HG03039 (cell line): ENCODE data around the gene TRIM31.

Source experiments
- ATAC-seq: cut with Tn5 transposase; IDR thresholded peaks from one replicate; pipeline ENCODE4 v1.9.1; 2021; ENCODE audit warnings: mild to moderate bottlenecking, moderate library complexity; ENCODE audit not compliant: unreplicated experiment

The TRIM31 gene, protein sequence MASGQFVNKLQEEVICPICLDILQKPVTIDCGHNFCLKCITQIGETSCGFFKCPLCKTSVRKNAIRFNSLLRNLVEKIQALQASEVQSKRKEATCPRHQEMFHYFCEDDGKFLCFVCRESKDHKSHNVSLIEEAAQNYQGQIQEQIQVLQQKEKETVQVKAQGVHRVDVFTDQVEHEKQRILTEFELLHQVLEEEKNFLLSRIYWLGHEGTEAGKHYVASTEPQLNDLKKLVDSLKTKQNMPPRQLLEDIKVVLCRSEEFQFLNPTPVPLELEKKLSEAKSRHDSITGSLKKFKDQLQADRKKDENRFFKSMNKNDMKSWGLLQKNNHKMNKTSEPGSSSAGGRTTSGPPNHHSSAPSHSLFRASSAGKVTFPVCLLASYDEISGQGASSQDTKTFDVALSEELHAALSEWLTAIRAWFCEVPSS

DNA sequence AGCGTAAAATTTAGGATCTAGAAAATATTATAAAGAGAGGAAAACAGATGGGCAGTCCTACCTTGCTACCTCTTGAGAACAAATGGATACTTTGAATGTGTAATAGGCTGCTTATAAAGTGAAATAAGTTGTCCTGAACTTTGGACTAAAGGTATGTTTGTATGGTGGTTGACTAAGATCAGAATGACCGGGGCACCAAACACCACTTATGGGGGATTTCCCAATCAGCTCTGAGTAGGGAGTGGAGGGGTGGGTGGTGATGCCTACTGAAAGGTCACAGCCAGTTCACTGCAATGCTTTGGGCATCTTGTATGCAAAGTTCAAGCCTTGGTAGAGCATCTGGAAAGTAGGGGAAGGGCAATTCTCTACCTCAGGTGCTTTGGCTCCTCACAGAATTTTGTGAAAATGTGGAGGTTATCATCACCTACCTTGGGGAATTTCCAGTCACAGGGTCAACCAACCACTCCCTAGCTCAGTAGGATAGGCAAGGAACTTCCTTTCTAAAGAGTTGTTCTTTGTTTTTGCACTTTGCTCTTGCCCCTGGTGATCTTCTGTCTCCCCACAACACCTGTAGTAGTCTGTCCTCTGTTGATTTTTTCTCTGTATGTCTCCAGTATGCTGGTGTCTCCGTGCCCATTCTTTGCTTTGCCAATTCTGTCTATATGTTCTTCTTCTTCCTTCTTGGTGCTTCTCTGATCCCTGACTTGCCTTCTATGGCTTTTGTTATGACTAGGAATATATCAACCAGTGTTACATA lies at the start of gene TRIM31:
TSS of gene TRIM31 (minus strand) at position 88 of the 757 bp plus-strand sequence. CDS start 285 bp downstream, outside the sequence.
- ATAC-seq = no peak

DNA sequence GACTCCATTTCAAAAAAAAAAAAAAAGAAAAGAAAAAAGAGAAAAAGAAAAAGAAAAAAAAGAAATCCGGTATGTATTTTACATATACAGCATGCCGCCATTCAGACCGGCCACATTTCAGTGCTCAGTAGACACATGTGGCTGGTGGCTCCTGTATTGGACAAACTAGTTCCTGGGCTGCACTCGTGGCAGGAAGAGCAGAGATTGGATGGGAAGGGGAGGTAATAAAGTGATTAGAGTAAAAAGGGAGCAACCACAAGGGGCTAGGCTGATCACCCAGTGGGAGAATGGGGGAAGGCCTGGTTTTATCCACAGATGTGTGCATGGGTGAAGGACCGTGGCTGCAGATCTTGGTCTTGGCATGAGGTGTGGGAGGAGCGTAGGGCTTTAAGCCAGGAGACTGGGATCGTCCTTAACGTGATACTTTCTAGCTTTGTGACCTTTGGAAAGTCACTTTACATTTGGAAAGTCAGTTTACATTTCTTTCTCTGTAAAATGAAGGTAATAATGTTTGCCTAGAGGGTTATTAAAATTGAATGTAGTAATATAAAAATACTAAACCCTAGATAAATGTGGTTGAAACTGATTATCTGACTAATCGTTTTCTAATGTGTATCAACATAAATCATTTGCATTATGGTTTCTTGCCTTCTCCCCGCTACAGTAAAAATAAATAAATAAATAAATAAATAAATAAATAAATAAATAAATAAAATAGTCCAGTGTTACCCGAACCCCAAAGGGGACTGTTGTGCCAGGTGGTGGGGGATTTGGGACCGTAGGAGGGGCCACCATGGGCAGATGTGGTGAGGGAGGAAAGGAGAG lies 49.6 kb upstream of the TRIM31 start:
- no peak for ATAC-seq

DNA sequence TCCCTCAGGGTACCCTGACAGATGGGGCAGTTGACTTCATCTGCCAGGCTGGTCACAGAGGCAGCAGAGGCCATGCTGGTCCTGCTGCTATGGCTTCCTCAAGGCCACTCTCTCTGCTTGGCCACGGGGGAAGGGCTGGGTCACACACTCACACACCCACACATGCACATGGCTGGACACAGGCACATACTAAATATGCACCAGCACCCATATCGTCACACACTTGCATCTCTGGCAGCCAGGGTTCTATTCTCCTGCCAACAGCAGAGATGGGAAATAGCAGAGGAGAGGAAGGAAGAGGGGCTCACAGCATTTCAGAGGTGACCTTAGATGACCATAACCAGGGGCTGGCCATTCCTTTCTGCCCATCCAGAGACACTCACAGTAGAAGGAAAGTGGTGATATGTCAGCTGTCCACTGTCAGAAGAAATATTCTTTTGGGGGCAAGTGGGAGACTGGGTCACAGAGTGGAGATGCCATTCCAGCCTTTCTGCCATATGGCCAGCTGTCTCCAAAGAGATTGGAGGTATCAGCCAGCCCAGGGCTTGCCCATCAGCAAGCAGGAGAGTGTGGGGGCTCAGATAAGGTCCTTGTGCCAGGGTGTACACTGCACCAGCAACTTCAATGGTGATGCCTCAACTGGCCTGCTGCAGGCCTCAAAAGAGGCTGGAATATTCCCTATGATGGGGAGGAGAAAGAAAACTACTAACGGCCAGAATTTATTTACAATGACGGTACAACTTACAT lies 48.1 kb upstream of the TRIM31 start, which contains the start of gene TRIM10:
TSS of gene TRIM10 (minus strand) at position 427 of the 747 bp plus-strand sequence. CDS start at position 74, 353 bp downstream.
- ATAC-seq = no peak

DNA sequence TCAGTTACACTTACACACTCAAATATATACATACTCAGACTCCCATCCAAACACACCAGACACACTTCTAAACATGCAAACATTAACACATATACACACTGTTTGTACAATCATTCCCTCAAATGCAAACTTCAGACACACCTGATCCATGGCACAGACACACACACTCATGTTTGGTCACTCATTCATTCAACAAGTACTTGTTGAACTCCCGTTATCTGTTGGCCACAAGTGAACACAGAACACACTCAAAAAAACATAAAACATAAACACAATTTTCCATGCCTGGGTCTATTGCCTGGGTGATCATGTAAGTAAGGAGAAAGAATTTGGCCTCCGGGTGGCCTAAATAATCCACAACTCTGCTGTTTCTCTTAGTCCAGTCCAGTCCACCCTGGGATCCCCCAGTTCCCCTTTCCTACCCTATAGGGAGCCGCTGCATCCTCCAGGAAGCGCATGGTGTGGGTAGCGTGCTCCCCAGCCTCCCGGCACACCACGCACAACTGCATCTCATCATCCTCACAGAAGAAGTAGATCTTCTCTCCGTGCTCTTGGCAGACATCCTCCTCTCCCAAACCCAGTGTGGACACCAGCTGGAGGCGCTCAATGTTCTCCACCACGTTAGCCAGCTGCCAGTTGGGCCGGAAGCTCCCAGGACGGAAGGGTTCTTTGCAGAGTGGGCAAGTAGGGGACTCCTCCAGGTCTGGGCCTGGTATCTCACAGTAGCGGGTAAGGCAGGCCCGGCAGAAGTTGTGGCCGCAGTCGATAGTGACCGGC lies 47.3 kb upstream of the TRIM31 start:
- ATAC-seq = no peak

DNA sequence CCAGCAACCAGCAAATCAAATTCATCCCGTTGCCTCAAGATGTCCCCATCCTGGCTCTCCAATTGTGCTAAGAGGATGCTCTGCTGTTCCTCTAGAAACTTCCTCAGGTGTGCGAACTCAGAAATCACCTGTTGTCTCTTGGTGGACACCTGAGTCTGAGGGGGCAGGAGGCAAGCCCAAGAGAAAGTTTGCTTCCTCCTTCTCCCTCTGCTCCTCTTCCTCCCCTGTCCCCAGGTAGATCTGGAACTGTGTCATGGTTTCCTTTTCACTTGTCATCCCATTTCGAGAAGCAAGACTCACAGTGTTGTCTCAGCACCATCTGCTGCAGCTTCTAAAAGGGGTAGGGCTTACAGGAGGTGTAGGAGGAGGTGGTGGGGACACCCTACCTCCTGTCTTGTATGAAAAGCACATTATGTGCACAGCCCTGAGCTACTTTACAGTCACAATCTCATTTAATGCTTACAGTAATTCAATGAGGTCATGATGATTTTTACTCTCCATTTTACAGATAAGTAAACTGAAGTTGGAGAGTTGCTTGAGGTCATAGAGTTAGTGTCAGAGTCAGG lies 45.7 kb upstream of the TRIM31 start:
- ATAC-seq = no peak

DNA sequence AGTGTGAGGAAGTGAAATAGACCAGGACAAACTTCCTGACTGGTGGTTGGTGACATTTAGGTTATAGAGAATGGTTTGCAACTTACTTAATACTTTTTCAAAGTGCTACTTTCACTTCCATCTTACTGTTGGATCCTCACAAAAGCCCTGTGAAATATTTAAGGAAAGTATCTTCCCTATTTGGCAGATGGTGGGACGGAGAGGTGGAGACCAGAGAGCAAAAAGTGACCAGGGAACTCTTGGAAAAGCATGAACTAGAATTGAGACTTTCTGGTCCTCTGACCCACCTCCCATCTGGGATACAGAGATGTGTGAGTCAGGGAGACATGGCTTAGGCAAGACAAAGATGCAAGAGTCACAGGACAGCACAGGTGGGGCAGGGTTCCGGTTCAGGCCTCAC lies 45.1 kb upstream of the TRIM31 start:
- no peak for ATAC-seq

DNA sequence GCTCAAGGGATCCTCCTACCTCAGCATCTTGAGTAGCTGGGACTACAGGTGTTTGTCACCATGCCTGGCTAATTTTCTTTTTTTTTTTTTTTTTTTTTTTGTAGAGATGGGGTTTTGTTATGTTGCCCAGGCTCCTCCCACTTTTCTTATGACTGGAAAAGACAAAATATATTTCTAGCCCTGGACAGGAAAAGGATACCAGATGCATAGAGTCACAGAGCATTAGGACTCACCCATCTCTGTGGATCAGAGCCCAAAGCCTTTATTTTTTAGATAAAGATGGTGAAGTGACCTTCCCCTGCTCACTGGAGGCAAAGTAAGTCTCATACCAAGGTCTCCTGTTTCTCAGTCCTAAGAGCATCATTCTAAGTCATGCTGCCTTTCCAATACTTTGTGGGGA lies 44.7 kb upstream of the TRIM31 start:
- no peak for ATAC-seq

DNA sequence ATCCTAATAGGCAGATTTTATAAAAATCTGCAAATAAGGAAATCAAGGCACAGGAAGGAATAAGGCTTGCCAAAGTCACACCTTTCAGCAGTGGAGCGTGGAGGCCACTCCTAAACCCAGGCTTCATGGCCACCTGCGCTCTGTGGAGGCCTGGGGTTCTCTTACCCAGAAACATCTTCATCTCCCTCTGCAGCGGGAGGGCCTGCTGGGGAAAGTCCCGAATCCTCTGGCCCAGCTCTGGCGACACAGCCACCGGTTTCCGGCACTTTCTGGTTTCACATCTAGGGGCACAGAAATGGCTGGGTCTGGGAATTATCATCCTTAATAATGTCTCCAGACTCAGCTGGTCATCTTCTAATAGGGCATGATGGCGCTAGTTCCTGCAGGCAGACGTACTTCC lies 43.9 kb upstream of the TRIM31 start:
- ATAC-seq = no peak

DNA sequence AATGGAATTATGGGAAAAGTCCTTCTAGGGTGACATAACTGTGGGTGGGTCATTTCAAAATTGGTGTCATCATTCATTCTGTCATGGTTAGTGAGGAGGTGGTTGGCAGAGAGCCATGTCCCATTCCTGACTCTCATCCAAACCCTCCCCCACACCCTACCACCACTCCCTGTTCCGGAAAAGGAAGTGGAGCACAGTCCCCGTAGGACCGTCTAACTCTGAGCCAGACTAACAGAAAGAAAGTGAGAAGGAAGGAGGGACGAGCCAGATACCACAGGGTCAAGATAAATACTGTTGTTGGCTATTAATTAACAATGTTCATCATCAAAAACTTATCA lies 43.3 kb upstream of the TRIM31 start:
- ATAC-seq = no peak

DNA sequence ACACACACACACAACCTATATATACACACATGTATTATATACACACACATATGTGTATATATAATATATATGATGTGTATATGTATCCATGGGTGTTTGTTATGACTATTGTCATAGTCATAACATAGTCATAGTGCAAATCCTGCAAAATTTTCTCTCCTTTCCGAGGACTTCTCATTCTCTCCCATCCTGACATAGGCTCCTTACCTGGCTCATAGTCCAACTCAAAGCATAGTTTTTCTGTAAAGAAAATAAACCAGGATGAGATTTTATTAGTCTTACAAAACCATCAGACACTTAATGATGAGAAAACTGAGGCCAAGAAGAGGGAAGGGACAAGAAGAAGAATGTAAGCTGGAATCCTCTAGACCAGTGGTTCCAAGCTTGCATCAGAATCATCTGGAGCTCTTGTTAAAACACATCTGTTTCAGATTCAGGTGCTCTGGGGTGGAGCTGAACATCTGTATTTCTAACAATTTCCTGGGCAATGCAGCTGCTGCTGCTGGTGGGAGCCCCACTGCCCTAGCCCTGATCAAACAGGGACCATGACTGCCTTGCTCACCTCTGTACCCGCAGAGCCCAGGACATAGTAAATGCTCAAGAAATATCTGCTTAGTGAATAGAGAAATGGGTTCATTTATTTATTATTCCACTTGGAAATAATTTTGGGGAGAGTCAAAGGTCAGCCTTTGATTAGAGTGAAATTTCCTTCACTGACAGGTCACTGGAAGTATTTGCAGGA lies 42.8 kb upstream of the TRIM31 start:
- no peak for ATAC-seq

DNA sequence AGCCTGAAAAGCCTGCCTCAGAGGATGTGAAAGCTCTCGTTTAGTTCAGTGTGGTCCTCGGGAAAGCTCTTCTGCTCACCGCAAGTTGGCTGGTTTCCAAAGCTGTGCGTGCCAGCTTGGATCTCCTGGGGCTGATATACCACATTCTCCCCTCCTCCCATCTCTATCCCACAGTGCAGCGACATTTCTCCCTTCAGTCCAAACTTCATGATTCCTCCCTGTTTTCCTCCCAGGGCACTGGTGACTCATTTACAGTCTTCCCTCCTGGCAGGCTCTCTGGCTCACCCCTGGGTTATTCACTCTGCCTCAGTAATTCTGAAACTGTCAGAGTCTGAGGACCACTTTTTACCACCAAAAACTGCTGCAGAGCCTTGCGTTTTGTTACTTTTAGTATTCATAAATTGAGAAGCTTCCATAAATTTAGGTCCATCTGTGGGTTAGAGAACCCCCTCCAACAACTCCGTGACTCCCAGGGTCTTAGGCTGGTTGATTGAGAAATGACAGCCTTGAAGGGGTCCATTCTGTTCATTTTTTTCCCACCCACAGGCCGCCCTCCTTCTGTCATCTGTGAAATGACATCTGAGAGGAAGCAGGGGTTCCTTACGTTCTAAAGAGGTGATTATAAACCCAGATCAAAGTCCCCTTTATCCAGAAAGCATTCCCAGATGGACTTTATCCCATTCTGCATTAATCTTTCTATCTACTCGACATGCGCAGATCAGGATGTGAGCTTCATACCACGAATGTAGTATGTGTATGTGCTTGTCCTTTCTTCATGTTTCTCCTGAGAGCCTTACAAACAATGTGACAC lies 42.0 kb upstream of the TRIM31 start:
- no peak for ATAC-seq

DNA sequence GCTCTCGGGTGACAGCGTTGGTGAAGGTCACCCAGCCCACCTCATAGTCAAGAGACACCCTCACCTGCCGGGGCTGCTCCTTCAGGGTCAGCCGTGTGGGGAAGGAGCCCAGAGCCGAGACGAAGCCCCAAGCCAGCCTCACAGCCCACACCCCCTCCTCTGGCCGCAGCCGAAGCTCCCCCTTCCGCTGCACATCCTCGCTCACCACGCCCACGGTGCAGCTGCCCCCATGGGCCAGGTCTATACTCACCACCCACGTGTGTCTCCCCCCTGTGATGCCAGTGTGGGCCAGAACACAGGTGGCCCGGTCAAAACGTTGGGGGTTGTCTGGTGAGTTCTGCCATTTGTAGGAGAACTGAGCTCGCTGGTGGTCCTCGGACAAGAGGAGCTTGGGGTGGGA lies 41.2 kb upstream of the TRIM31 start:
- ATAC-seq = no peak

DNA sequence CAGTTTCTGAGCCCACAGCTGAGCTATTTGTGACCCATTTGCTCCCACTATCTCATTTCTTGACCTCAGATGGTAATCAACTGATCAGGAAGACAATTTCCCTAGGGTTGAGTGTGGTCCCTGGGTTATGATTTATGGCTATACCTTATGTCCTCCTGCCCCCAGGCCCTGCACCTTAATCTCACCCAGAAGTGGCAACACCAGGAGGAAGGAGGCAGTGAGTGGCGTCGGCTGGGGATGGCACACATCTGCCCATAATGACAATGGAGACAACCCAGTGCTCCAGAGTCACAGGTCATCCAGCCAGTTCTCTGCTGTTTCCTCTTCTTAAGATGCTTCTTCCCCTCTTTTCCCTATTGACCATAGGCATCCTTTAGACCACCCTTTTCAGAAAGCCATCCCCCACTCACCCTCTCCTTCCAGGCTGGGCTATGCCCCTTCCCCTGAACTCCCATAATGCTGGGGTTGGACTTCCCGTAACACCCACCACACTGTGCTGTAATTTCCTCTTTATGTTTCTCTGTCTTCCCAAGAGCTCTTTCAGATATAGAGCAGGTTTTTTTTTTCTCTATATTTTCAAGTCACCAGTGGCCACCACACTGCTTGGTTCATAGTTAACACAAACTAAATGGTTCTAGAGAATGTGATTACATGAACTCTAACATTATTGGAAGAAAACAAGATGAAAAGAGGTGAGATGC lies 40.2 kb upstream of the TRIM31 start:
- ATAC-seq = no peak

DNA sequence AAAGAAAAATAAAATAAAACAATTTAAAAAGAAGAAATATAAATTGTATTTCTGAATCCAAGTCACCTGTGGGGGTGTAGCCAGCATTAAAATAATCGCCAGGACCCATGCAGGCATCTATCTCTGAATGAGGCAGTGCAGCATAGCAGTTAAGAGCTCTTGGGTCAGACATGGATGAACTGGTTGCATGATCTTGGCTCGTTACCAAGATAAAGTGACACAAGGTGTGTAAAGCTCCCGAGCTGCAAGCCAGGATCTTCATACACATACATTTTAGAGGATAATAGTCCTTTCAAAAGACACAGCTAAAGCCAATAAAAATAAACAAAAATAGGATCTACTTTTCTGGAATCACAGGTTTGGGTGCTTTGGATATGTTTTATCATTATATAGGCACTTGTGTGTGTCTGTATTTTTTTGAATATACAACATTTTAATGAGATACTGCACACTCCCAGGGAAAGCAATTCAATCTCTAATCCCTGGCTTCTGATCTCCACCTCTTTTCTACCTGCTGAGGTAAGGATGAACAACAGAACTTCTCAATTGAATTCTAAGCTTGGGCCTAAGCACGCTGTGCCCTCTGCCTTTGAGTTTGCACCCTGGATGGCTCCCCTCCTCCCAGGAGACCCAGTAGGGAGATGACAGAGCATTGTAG lies 39.3 kb upstream of the TRIM31 start:
- no peak for ATAC-seq

DNA sequence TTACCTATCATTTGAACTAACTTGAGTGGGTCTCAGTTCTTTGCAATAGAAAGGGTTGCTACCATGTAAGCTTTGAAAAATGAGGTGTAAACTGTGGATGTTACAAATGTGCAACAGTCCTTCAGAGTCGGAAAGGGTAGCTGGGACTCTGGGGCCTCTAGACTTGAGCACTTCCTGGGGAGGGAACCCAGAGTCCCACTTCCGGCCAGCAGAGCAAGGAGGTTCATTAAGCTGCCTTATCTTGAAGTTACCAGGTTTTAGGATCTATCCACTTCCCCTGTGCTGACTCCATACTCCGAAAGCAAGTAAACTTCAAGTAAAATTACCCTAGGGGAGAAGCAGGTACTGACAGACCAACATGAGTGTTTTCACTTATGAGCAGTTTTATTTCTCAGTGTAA lies 38.7 kb upstream of the TRIM31 start:
- ATAC-seq = no peak

DNA sequence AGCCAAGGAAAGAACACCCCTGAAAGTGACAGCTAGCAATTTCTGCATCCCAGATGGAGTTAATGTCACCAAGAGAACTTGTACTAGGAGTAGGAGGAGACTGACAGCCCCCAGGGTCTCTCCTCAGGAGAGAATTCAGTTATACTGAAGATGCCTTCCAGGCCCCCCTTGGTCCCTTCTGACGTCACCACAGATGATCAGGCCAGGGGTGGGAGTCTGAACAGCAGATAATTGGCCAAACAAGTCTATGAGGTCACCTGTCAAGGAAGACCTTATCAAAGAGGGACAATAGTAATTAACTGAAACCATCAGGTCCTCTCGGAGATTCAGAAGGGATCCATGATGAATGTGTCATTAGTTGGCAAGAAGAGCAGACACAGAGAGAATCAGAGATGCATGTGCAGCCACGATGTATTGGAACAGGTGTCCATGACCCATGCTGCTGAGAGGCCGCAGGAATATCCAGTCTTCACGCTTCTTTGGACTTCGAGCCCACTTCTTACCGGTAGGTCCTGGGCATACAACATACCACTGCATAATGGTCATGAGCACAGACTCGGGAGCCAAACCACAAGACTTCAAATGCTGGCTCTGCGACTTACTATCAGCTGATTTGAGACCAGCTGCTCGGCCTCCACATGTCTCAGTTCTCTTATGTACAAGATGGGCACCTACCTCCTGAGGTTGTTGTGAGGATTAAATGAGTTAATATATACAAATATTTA lies 37.9 kb upstream of the TRIM31 start:
- no peak for ATAC-seq
